Measurements from ENCODE around the gene CDH23.

CDH23 gene

DNA sequence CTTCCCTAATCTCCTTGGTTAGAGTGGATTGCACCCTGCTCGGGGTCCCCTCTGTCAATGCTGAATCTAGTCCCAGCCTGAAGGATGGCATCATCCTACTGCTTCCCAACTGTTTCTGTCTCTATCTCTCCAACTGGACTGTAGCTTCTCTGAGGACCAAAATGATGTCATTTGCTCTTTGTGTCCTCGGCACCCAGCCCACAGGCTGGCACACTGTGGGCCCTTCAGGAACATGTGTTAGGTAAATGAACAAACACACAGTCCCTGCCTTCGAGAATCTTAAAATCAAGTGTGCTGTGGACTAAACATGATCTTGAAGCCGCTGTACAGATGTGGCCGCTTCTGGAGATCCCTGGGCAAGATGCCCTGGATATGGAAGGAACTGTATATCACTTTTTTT, 5.0 kb upstream of the CDH23 start:
- peaks cover 78% of the 10 kb centered on the region for H3K27me3 Mint-ChIP-seq (ENCODE audit: low read depth, poor library complexity)
- TF ChIP-seq, protein P1, sequence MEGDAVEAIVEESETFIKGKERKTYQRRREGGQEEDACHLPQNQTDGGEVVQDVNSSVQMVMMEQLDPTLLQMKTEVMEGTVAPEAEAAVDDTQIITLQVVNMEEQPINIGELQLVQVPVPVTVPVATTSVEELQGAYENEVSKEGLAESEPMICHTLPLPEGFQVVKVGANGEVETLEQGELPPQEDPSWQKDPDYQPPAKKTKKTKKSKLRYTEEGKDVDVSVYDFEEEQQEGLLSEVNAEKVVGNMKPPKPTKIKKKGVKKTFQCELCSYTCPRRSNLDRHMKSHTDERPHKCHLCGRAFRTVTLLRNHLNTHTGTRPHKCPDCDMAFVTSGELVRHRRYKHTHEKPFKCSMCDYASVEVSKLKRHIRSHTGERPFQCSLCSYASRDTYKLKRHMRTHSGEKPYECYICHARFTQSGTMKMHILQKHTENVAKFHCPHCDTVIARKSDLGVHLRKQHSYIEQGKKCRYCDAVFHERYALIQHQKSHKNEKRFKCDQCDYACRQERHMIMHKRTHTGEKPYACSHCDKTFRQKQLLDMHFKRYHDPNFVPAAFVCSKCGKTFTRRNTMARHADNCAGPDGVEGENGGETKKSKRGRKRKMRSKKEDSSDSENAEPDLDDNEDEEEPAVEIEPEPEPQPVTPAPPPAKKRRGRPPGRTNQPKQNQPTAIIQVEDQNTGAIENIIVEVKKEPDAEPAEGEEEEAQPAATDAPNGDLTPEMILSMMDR (IDR thresholded peaks at IDR 0.05), result no peak
- peaks cover 6% of the 10 kb centered on the region for H3K4me1 Mint-ChIP-seq
- no peaks in the 10 kb centered on the region for H3K9me3 Mint-ChIP-seq
- H3K27ac Mint-ChIP-seq, result no peak overlapping the region
- no peak for DNase-seq
- H3K36me3 Mint-ChIP-seq (ENCODE audit: low read depth), result no peaks in the 10 kb centered on the region
- H3K4me3 Mint-ChIP-seq, result no peak overlapping the region

DNA sequence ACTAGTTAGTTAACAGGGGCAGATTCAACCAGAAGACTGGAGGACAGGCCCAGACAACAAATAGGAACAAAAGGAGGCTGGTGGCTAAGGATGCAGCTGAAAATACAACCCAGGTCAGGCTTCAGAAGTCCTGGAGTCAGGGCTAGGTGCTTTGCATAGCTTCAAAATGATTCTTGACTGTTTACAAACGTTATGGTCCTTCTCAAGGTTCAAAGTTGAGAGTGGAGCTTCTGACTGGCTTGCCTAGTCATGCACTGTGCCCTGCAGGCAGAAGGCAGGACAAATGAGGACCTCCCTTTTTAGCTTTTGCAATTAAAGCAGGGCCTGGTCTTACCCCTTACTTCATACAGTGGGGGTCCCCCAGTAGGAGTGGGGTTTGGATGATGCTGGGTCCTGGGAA, 4.4 kb upstream of the CDH23 start:
- Mint-ChIP-seq H3K27me3 (ENCODE audit: low read depth, poor library complexity) (peaks cover 76% of the 10 kb centered on the region), H3K4me3 (no peak overlapping the region), H3K9me3 (no peaks in the 10 kb centered on the region), H3K27ac (no peak overlapping the region), H3K4me1 (peaks cover 6% of the 10 kb centered on the region), H3K36me3 (ENCODE audit: low read depth) (no peaks in the 10 kb centered on the region)
- DNase-seq, result no peak
- TF ChIP-seq, protein P1 (IDR thresholded peaks at IDR 0.05), result no peak

DNA sequence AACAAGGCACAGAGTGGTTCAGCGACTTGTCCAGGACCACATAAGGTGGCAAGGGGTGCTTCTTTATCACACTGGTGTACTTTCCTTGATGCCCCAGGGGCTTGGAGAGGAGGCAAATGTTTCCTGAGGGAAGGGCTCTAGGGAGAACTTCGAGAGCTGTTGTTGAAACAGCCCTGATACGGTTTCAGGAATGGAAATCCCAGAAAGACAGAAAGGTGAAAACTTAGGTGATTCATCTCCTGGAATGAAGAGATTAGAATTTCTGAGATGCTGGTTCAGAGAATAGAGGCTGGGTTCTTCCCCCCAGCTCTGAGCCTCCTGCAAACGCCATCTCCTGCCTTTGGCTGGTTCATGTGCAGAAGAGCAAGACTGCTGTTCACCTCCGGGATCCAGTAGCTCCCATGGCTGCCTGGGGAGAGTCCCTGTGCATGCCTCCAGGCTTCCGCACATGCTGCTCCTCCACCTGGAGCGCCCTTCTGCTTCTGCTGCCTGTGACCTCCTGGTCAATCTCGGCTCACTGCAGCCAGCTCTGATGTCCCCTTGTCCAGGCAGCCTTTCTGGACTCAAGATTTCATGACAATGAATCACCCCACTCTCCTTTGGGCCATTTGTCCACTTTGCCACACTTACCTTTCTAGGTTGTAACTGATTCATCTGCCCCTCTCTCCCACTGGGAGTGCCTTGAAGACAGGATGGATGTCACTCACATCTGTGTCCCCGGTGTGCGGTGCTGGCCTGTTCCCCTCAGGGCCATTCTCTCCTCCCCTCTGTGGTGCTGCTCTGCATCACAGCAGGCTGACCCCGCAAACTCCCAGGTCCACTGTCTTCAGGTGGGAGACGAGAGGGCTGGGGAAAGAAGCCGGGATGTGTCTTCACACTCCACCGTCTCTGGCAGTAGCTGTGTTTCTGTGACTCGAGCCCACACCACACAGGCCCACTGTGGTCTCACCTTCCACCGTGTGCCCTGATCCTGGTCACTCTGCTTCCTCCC, 3.6 kb upstream of the CDH23 start:
- Mint-ChIP-seq H3K9me3 (no peaks in the 10 kb centered on the region), H3K27ac (no peak overlapping the region), H3K36me3 (ENCODE audit: low read depth) (no peaks in the 10 kb centered on the region), H3K27me3 (ENCODE audit: low read depth, poor library complexity) (peaks cover 77% of the 10 kb centered on the region), H3K4me3 (no peak overlapping the region), H3K4me1 (peaks cover 8% of the 10 kb centered on the region)
- TF ChIP-seq, protein P1 (IDR thresholded peaks at IDR 0.05), result no peak
- no peak for DNase-seq

DNA sequence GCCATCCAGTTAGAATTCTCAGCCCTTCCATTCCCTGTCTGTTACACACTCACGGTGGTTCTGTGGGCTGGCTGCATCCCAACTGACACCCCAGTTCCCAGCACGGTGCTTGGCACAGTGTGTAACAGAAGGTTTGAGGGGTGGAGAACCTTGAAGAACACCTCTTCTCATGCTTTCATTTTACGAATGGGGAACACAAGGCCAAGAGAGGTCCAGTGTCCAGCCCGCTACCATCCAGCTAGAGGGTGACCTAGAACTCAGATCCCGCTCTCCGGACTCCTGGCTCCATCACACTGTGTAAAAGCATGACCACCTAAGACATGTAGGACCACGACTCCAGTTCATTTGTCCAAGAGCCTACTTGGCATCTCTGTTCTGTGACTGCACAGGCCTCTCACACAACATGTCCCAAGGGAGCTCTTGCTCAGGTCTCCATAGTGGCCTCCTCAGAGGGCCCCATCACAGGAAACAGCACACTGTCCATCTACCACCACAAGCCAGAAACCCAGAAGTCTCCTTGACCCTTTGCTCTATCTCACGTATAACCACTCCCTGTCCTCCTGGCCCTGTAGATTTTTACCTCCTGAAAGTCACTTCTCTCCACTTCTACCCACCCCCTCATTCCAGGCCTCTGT, 2.8 kb upstream of the CDH23 start:
- TF ChIP-seq, protein P1 (IDR thresholded peaks at IDR 0.05), result no peak
- DNase-seq, result no peak
- Mint-ChIP-seq H3K9me3 (no peaks in the 10 kb centered on the region), H3K36me3 (ENCODE audit: low read depth) (no peaks in the 10 kb centered on the region), H3K4me3 (no peak overlapping the region), H3K27me3 (ENCODE audit: low read depth, poor library complexity) (peaks cover 78% of the 10 kb centered on the region), H3K27ac (no peak overlapping the region), H3K4me1 (peaks cover 12% of the 10 kb centered on the region)

DNA sequence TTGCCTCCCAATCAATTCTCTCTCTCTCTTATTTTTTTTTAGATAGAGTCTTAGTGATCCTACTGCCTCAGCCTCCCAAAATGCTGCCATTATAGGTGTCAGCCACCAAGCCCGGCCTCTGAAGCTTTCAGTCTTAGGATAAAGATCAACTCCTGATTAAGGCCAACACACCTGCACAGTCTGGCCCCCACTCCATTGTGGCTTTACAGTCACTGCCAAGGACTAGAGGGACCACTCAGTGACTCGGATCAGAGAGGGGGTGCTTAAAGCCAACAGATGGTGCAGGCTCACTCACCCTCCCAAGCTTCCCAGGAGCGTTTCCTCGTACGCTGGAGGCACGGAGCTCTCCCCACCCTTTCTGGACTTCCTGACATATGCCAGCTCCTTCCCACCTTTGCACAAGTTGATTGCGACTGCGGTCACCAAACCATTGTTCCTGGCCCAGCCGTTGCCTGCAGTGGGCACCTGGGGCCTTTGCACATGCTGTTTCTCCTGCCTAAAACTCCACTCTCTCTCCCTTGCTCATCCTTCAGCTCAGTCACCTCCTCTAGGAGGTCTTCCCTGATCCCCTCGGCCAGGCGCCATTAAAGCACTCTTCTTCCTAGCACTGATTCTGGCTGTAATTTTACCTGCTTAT, 1.7 kb upstream of the CDH23 start:
- no peak for DNase-seq
- Mint-ChIP-seq H3K27ac (no peak overlapping the region), H3K36me3 (ENCODE audit: low read depth) (no peaks in the 10 kb centered on the region), H3K4me3 (peak overlapping the region; percentile 18), H3K4me1 (peaks cover 12% of the 10 kb centered on the region), H3K9me3 (no peaks in the 10 kb centered on the region), H3K27me3 (ENCODE audit: low read depth, poor library complexity) (peaks cover 80% of the 10 kb centered on the region)
- TF ChIP-seq, protein P1 (IDR thresholded peaks at IDR 0.05), result no peak
